HG03095 (cell line): Measurements from ENCODE around the gene ACER3.
"Not testable (repeated sequence)": the region's sequence is repeated elsewhere in the genome, so short reads cannot be mapped to it uniquely, and the experiment has no call there.

Experiments used
- ATAC-seq: cut with Tn5 transposase; IDR thresholded peaks from one replicate; pipeline ENCODE4 v1.9.1; 2021; ENCODE audit warnings: moderate library complexity; ENCODE audit not compliant: unreplicated experiment

ACER3 gene

DNA sequence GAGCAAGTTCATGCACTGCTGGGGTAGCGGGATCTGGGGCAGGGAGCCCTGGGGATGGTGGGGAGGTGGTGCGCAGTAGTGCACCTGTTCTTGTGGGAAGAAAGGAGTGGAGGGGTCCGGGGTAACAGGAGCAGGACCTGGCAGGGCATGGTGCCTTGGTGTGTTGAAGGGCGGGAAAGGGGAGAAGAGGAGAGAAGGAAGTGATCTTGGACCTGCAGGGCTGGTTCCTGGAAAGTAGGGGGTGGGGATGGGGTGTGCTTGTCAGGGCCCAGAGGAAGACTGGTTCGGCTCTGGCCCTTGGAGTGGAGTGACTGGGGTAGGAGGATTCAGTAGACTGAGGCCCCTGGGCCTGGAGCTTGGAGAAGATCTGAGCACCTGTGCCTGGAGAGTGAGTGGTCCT is 195.2 kb downstream of the ACER3 start:
- no peak for ATAC-seq

GRCh38 chr11:77056814-77057402 is 196.2 kb downstream of the ACER3 start:
- ATAC-seq = no peak

- no peak for ATAC-seq
Measured at GRCh38 chr11:77057938-77058474, 197.3 kb downstream of the ACER3 start.

DNA sequence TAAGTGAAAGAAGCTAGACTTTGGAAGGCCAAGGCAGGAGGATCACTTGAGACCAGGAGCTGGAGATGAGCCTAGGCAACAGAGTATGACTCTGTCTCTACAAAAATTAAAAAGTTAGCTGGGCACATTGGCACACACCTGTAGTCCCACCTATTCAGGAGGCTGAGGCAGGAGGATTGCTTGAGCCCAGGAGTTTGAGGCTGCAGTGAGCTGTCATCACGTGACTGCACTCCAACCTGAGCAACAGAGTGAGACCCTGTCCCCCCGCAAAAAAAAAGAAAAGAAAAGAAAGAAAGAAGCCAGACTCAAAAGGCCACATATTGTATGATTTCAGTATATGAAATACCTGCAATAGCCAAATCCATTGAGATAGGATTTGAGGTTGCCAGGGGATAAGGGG is 198.2 kb downstream of the ACER3 start:
- ATAC-seq = no peak

- no peak for ATAC-seq
Measured at GRCh38 chr11:77059806-77060205, 199.1 kb downstream of the ACER3 start.

GRCh38 chr11:77060234-77060633 is 199.5 kb downstream of the ACER3 start:
- ATAC-seq = no peak

DNA sequence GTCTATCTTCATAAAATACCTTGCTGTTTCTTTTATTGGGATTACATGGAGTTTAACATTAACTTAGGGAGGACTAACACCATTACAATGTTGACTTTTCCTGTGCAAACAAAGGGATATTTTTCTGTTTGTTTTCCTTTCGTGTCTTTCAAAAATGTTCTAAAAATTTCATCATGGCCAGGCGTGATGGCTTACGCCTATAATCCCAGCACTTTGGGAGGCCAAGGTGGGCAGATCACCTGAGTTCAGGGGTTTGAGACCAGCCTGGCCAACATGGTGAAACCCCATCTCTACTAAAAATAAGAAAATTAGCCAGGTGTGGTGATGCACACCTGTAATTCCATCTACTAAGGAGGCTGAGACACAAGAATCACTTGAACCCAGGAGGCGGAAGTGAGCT is 200.5 kb downstream of the ACER3 start:
- ATAC-seq = not testable (repeated sequence)

DNA sequence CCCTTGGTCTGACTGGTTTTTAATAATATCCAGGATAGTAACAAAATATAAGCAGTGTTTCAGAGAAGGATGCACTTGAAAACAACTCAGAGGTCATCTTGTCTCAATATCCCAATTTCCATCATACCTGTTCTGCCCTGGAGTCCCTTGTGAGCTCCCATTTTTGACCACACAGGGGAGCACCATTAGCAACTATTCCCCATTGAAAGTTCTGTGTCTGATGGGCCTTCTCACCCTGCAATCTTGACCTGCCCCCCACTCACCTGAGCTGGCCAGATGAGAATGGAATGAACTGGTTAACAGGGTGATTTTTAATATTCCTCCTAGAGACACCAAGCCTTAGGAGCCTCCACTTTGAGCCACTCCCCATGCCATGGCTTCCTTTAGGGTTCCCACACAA is 202.2 kb downstream of the ACER3 start:
- ATAC-seq = no peak

DNA sequence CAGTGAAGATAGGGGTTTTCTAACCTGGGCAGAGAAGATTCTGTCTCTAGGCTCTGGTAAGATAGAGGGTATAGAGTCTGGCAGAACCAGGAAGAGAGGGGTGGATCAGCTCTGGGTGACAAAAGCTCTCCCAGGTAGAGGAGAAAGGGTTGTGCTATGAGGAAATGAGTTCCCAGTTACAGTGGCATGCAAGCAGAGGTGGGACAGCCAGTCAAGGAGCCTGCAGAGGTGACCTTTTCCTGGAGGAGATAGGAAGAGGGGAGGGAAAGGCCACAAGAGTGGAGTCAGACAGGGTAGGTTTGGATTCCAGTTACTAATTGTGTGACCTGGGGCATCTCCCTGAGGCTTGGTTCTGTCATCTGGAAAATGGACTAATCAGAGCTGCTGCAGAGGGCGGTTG is 202.7 kb downstream of the ACER3 start:
- no peak for ATAC-seq

DNA sequence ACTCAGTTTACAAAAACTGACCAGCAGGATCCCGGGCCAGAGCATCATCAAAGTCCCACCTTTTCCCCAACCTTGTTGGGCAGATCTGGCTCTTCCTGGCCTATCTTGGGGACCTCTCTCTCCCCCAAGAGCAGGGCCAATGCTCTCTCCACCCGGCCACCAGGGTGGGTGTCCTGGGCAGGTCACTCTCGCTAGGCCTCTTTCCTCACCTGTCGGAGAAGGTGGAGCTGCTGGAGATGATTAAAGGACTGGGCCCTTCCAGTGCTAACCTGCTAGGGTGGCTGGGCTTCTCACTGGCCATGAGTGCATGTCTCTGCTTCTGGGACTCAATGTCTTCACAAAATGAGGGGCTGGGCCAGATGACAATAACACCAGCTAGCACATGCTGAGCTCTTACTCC is 203.1 kb downstream of the ACER3 start:
- ATAC-seq = no peak

DNA sequence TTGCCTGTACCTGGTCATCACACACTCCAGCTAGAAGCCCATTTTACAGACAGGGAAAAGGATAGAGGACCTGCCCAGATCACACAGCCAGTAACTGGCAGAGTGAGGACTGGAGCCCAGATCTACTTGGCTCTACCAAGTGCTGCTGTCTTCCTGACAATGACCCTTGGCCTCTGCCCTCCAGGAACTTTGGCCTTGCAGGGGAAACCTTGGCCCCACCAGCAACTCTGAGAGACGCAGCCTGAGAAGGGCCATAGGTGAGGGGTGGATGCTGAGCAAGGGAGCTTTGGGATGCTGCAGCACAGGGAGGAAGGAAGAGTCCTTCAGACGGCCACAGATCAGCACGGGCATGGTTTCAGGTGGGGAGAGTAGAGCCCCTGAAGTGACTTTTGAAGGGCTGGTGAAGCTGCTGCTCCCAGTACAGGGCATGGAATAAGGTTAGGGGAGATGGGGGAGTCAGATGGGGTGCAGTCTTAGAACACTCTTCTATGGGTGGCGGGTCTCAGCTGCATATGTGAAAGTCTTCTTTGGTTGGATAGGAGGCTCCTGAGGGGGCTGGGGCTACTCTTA is 204.0 kb downstream of the ACER3 start:
- no peak for ATAC-seq

DNA sequence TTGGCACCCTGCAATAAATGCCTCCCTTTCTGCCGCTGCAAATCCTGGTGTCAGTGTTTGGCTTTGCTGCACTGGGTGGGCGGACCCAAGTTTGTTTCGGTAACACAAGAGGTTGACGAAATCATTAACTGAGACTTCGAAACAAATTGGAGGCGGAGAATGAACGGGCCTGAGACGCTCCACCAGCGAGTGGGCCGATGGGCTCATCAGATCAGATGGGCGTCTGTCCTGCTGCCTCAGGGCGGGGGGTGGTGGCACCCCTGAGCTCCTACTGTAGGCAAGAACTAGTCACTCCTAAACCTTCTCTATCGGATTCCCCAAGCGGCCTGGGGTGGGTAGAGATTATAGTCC is 205.1 kb downstream of the ACER3 start:
- no peak for ATAC-seq

GRCh38 chr11:77066229-77067042 is 205.7 kb downstream of the ACER3 start, which contains the start of gene CAPN5:
CAPN5 (plus strand) TSS chr11:77066971; CDS start chr11:77084887, 17,916 bp downstream.
- ATAC-seq = peak; percentile 92

DNA sequence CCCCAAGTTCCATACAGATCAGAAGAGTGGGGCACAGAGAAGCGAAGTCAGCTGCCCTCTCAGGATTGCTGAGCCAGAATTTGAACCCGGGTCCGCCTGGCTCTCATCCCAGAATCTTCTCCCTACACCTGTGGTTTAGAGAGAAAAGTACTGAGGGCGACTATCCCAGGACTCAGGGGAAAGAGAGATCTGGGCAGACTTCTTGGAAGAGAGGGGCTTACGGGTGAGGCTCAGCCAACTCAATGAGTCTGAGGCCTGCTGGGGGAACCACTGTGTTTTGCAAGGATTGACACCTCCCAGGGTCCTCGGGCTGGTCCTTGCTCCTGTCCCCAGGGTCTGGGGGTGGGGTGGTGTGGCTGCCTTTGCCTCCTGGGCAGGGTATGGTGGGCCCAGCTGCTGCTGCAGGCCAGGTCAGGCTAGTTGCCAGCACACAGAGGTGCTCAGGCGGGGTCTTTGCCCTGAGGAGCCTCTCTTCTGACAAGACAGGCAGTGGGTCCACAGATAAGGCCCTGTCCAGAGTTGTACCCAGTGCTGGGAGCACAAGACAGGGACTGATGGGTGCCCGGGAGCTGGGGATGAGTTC is 207.2 kb downstream of the ACER3 start:
- ATAC-seq = no peak

DNA sequence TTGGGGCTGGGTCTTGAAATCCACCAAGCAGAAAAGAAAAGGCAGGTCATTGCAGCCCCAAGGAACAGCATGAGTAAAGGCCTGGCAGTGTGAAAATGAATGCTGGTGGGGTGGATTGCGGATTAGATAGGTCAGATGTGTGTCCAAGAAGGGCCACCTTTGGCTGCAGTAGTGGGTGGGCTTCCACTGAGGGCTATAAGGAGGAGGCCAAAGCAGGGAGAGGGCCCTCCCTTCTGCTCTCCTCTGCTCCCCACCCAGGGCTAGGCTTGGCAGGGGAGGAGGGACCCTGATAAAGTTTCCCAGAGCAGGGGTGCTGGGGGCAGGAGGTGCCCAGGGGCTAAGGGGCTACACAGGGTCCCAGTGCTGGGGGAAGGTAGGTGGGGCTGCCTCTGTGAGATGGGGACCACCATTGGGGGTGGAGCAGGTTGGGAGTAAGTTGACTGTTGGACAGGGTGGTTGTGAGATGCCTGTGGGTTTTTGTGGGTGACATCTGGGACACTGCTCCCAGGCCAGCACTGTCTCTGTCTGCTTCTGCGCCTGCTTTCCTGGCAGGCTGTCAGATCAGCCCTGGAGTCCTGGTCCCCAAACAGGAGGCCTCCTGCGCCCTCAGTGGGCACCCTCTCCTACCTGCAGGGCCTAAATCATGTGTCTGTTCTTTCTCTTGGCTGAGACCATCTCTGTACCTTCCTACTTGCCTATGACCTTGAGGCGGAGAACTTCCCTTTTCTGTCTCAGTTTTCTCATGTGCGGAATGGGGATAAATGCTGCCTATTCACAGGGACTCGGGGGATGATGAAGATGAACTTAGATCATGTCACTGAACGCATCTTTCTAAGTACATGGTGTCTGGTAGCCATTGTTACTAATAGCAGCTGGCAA is 208.0 kb downstream of the ACER3 start:
- ATAC-seq = no peak

DNA sequence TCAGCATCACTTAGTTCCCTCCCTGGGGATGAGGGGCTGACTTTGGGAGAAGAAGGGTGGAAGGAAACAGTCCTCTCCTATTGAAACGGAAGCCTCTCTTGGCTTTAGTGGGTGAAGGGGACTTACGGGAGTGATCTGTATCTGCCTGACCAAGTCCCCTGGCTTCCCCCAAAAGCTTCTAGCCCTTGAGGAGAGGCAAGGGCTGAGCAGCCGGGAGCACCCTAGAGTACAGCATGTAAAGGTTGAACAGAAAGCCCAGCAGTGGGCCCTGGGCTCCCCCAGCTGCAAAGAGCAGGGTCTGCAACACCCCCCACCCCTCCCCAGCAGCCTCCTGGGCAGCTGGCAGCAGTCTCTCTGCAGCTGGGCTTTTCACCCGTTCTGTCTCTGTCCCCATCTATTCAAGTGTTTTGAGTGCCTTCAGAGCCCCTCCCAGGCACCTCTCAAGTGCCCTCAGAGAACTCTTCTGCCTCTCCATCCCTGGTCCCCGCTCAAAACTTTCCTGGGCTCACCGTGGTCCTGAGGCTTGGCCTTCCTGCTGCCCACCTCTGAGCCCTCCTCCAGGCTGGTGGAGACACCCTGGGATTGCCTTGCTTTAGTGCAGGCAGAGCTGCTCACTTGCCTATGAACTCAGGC is 208.7 kb downstream of the ACER3 start:
- ATAC-seq = no peak

- ATAC-seq = no peak
Measured at GRCh38 chr11:77069969-77070582, 209.4 kb downstream of the ACER3 start.

- ATAC-seq = no peak
Measured at GRCh38 chr11:77071077-77071476, 210.4 kb downstream of the ACER3 start.

DNA sequence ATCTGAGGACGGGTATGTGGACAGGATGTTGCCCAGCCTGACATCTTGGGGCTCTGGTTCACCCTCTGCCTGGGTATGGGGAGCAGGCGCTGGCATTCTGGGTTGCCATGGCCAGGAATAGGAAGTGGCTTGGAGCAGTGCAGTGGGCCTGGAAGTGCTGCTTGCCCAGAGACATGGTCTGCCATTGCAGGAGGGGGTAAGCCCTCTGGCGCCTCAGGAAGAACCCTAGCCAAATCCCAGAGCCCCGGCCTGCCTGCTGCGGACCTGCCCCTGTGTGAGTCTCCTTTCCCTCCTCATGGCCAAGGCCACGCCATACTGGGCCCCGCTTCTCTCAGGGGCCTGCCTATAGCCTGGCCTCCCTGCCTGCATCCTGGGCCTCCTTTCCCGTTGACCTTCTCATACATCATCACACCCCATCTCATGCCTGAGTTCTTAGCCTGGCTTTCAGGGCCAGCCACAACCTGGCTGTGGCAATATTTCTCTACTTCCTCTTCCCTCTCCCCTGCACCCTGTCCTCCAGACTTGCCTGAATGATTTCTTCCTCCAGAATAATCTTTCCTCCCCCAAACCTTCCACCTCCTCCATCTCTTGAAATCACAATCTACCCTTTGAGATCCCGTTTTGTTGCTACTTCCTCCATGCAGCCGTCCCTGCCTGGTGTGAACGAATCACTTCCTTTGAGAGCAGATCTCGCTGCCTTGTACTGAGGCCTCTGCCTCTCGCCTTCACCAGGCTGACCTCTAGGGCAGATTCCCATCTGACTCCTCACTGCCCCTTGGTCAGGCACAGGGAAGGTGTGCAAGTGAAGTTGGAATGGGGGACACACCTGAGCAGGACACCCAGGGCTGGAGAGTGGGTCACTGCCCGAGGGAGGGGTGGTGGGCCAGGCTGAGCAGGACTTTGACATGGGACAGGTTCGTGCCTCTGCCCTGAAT is 211.2 kb downstream of the ACER3 start:
- no peak for ATAC-seq
